CD14-positive monocyte (primary cell): ENCODE results near the gene CLASP1. TPM values are rescaled to one million over a fixed set of nuclear protein-coding genes. Genes with fewer than 3 reads are reported as not detected.
A peak's percentile ranks its signal among the peaks of the same experiment; 100 is the strongest.
"Not testable (repeated sequence)": the region's sequence is repeated elsewhere in the genome, so short reads cannot be mapped to it uniquely, and the experiment has no call there.

ENCODE experiments used
- DNase-seq, 3 donors: peaks; one replicate each; pipeline ENCODE4 v3.0.0-alpha.2; 2011 to 2022
- H2AFZ ChIP-seq: 2 replicates; pipeline ENCODE4 v1.6.0; 2012; ENCODE audit warnings: mild to moderate bottlenecking, low read depth, low read length, inconsistent platforms; ENCODE audit not compliant: insufficient read depth, poor library complexity, severe bottlenecking
- H3K27ac ChIP-seq, 2 donors: 1 replicate in 1 of 2; 2 replicates in 1 of 2; pipeline ENCODE4 v1.5.1; 2012 to 2013; ENCODE audit warnings: low read length in 2 of 2, control low read depth in 1 of 2, inconsistent platforms in 1 of 2, low read depth in 1 of 2, mild to moderate bottlenecking in 1 of 2
- H3K27me3 ChIP-seq, 2 donors: one replicate each; pipeline versions ENCODE4 v1.6.0 to v1.6.1; 2011 to 2013; ENCODE audit warnings: low read length in 2 of 2; ENCODE audit not compliant: control insufficient read depth in 2 of 2, insufficient read depth in 2 of 2
- H3K36me3 ChIP-seq, 2 donors: replicated peaks in 1 of 2; 1 replicate in 1 of 2; 2 replicates in 1 of 2; pipeline versions ENCODE4 v1.5.1 to v1.6.1; 2012 to 2013; ENCODE audit warnings: low read length in 2 of 2, control low read depth in 1 of 2, inconsistent platforms in 1 of 2, mild to moderate bottlenecking in 1 of 2; ENCODE audit not compliant: insufficient read depth in 2 of 2, control insufficient read depth in 1 of 2
- H3K4me1 ChIP-seq, 2 donors: 1 replicate in 1 of 2; 2 replicates in 1 of 2; pipeline versions ENCODE4 v1.5.1 to v1.6.1; 2012 to 2013; ENCODE audit warnings: low read length in 2 of 2, control low read depth in 1 of 2, inconsistent platforms in 1 of 2, mild to moderate bottlenecking in 1 of 2, moderate library complexity in 1 of 2; ENCODE audit not compliant: insufficient read depth in 2 of 2, control insufficient read depth in 1 of 2
- H3K4me2 ChIP-seq: replicated peaks from 2 replicates; pipeline ENCODE3; 2012; ENCODE audit warnings: low read length, moderate library complexity, mild to moderate bottlenecking; ENCODE audit not compliant: poor library complexity, severe bottlenecking; ENCODE audit errors: extremely low read depth
- H3K4me3 ChIP-seq, 3 experiments: fragments of 200-600 bp in 1 of 3; sonication (generic) in 1 of 3; replicated peaks in 1 of 3; 1 replicate in 2 of 3; 2 replicates in 1 of 3; pipeline ENCODE4 v1.5.1; 2011 to 2013; ENCODE audit warnings: low read length in 3 of 3, mild to moderate bottlenecking in 3 of 3, control low read depth in 2 of 3, low read depth in 2 of 3, inconsistent platforms in 1 of 3, moderate library complexity in 1 of 3
- H3K79me2 ChIP-seq: 2 replicates; pipeline ENCODE4 v1.6.0; 2012; ENCODE audit warnings: mild to moderate bottlenecking, control low read depth, inconsistent platforms, low read length, moderate library complexity; ENCODE audit not compliant: insufficient read depth
- H3K9ac ChIP-seq: 2 replicates; pipeline ENCODE4 v1.6.0; 2017; ENCODE audit warnings: low read length, mild to moderate bottlenecking; ENCODE audit not compliant: insufficient read depth, poor library complexity, severe bottlenecking
- H3K9me3 ChIP-seq, 2 donors: replicated peaks in 1 of 2; 1 replicate in 1 of 2; 2 replicates in 1 of 2; pipeline versions ENCODE4 v1.5.1 to v1.6.1; 2012 to 2013; ENCODE audit warnings: low read length in 2 of 2, control low read depth in 1 of 2; ENCODE audit not compliant: control insufficient read depth in 1 of 2, insufficient read depth in 1 of 2
- H4K20me1 ChIP-seq: 2 replicates; pipeline ENCODE4 v1.6.0; 2012; ENCODE audit warnings: mild to moderate bottlenecking, low read length, control low read depth, moderate library complexity; ENCODE audit not compliant: insufficient read depth
- H3K27ac Mint-ChIP-seq, 7 donors: one replicate each; pipeline ENCODE4 v1.8.0; 2020; ENCODE audit warnings: mild to moderate bottlenecking in 7 of 7, mixed read lengths in 7 of 7, moderate library complexity in 6 of 7, inconsistent platforms in 2 of 7
- H3K27me3 Mint-ChIP-seq, 3 donors: one replicate each; pipeline ENCODE4 v1.8.0; 2021 to 2022; ENCODE audit warnings: low read depth in 3 of 3, mild to moderate bottlenecking in 3 of 3, mixed read lengths in 3 of 3, moderate library complexity in 3 of 3, inconsistent platforms in 1 of 3
- H3K36me3 Mint-ChIP-seq, 2 donors: one replicate each; pipeline ENCODE4 v1.8.0; 2020; ENCODE audit warnings: mixed read lengths in 2 of 2, inconsistent platforms in 1 of 2, mild to moderate bottlenecking in 1 of 2
- H3K4me1 Mint-ChIP-seq: one replicate; pipeline ENCODE4 v1.8.0; 2020; ENCODE audit warnings: mild to moderate bottlenecking, mixed read lengths
- H3K4me3 Mint-ChIP-seq, 2 donors: one replicate each; pipeline ENCODE4 v1.8.0; 2020; ENCODE audit warnings: mild to moderate bottlenecking in 2 of 2, mixed read lengths in 2 of 2, moderate library complexity in 1 of 2
- H3K9me3 Mint-ChIP-seq, 7 donors: one replicate each; pipeline ENCODE4 v1.8.0; 2020 to 2022; ENCODE audit warnings: mixed read lengths in 7 of 7, mild to moderate bottlenecking in 6 of 7, moderate library complexity in 6 of 7, inconsistent platforms in 2 of 7
- WGBS: methylation state at CpG from one replicate; pipeline ENCODE4 v1.1.5; 2013; ENCODE audit warnings: missing lambda C conversion rate; ENCODE audit not compliant: insufficient coverage; 5-methylcytosine and 5-hydroxymethylcytosine counted together
- intact Hi-C, 2 donors: fragments of 100-400 bp; cut with micrococcal nuclease; formaldehyde crosslinking; loops; one replicate each; pipeline versions ENCODE4 v1.15.0 to v1.15.1; 2023
- polyA plus RNA-seq, 3 donors: library from polyadenylated mRNA; depleted of rRNA in 1 of 3; unstranded in 2 of 3; stranded (reverse) in 1 of 3; fragments of 300-500 nt in 2 of 3; fragments of >200 nt in 1 of 3; fragmentation: Illumina TruSeq in 2 of 3; gene quantifications; 1 replicate in 2 of 3; 2 replicates in 1 of 3; pipeline ENCODE4 v1.2.3, GENCODE V29; 2012 to 2021
- TF ChIP-seq, protein P1 (sequence below): fragments of 200-600 bp; IDR thresholded peaks from one replicate; pipeline ENCODE4 v1.8.0; 2022; ENCODE audit warnings: antibody characterized with exemption, mild to moderate bottlenecking

CLASP1 gene
- polyA plus RNA-seq, 3 donors = 4.8 to 8.1 (median 7.6) TPM

DNA sequence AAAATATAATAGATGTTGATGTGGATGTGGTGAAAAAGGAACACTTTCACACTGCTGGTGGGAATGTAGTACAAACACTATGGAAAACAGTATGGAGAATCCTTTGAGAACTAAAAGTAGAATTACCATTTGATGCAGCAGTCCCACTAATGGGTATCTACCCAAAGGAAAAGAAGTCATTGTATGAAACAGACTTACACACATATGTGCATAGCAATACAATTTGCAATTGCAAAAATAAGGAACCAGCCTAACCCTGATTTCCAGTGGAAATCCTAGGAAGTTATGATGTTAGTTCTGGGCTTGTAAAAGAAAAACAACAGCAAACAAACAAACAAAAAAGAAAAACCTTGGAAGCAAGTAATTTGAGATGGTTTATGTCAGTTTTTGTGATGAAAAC, 28.6 kb upstream of the CLASP1 start:
- no peaks in the 10 kb centered on the region for H3K36me3 ChIP-seq
- no peak overlapping the region for H3K27ac ChIP-seq
- H3K27me3 Mint-ChIP-seq = no peaks in the 10 kb centered on the region
- H3K9me3 ChIP-seq = peaks cover 38 to 71% of the 10 kb centered on the region in 2 donors
- H3K79me2 ChIP-seq = no peaks in the 10 kb centered on the region
- H3K4me1 ChIP-seq = no peaks in the 10 kb centered on the region
- no peaks in the 10 kb centered on the region for H4K20me1 ChIP-seq
- no peak overlapping the region for H2AFZ ChIP-seq
- H3K4me1 Mint-ChIP-seq = no peaks in the 10 kb centered on the region
- no peaks in the 10 kb centered on the region for H3K27me3 ChIP-seq
- H3K9ac ChIP-seq = no peak overlapping the region
- H3K9me3 Mint-ChIP-seq = peaks cover 26 to 83% (median 72%) of the 10 kb centered on the region in 7 donors
- TF ChIP-seq, protein P1, sequence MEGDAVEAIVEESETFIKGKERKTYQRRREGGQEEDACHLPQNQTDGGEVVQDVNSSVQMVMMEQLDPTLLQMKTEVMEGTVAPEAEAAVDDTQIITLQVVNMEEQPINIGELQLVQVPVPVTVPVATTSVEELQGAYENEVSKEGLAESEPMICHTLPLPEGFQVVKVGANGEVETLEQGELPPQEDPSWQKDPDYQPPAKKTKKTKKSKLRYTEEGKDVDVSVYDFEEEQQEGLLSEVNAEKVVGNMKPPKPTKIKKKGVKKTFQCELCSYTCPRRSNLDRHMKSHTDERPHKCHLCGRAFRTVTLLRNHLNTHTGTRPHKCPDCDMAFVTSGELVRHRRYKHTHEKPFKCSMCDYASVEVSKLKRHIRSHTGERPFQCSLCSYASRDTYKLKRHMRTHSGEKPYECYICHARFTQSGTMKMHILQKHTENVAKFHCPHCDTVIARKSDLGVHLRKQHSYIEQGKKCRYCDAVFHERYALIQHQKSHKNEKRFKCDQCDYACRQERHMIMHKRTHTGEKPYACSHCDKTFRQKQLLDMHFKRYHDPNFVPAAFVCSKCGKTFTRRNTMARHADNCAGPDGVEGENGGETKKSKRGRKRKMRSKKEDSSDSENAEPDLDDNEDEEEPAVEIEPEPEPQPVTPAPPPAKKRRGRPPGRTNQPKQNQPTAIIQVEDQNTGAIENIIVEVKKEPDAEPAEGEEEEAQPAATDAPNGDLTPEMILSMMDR = no peak
- no peak overlapping the region for H3K27ac Mint-ChIP-seq
- H3K4me2 ChIP-seq = no peak overlapping the region
- no peaks in the 10 kb centered on the region for H3K36me3 Mint-ChIP-seq
- no peak overlapping the region for H3K4me3 Mint-ChIP-seq
- no peak for DNase-seq
- no peak overlapping the region for H3K4me3 ChIP-seq
- intact Hi-C loops = no loop called here

DNA sequence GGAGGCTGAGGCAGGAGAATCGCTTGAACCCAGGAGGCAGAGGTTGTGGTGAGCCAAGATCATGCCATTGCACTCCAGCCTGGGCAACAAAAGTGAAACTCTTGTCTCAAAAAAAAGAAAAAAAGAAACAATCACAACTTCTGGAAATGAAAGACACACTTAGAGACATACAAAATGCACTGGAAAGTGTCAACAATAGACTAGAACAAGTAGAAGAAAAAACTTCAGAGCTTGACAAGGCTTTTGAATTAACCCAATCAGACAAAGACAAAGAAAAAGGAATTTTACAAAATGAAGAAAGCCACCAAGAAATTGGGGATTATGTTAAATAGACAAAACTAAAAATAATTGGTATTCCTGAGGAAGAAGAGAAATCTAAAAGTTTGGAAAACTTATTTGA, 22.4 kb upstream of the CLASP1 start:
- H3K4me3 ChIP-seq, H3K9ac ChIP-seq, H3K4me2 ChIP-seq, H2AFZ ChIP-seq, H3K27me3 Mint-ChIP-seq, H3K27me3 ChIP-seq, H3K36me3 Mint-ChIP-seq, DNase-seq, H3K79me2 ChIP-seq, H4K20me1 ChIP-seq, H3K36me3 ChIP-seq, intact Hi-C loops, H3K4me3 Mint-ChIP-seq, H3K4me1 Mint-ChIP-seq, H3K4me1 ChIP-seq, H3K27ac ChIP-seq: not testable (repeated sequence)
- H3K9me3 ChIP-seq = peaks cover 49 to 74% of the 10 kb centered on the region in 2 donors
- Mint-ChIP-seq H3K27ac (peak overlapping the region in 1 of 7 donors; percentile 40), H3K9me3 (peaks cover 41 to 92% (median 79%) of the 10 kb centered on the region in 7 donors)
- no CpG with 5 or more reads among the region's 1 CpG for WGBS
